HG02885 (cell line): ENCODE data around the gene SLC16A8.
"Not testable (repeated sequence)": the region's sequence is repeated elsewhere in the genome, so short reads cannot be mapped to it uniquely, and the experiment has no call there.

Experiments used
- ATAC-seq: cut with Tn5 transposase; IDR thresholded peaks from one replicate; pipeline ENCODE4 v1.9.1; 2021; ENCODE audit warnings: mild to moderate bottlenecking; ENCODE audit not compliant: unreplicated experiment, poor library complexity

The SLC16A8 gene, protein sequence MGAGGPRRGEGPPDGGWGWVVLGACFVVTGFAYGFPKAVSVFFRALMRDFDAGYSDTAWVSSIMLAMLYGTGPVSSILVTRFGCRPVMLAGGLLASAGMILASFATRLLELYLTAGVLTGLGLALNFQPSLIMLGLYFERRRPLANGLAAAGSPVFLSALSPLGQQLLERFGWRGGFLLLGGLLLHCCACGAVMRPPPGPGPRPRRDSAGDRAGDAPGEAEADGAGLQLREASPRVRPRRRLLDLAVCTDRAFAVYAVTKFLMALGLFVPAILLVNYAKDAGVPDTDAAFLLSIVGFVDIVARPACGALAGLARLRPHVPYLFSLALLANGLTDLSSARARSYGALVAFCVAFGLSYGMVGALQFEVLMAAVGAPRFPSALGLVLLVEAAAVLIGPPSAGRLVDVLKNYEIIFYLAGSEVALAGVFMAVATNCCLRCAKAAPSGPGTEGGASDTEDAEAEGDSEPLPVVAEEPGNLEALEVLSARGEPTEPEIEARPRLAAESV

DNA sequence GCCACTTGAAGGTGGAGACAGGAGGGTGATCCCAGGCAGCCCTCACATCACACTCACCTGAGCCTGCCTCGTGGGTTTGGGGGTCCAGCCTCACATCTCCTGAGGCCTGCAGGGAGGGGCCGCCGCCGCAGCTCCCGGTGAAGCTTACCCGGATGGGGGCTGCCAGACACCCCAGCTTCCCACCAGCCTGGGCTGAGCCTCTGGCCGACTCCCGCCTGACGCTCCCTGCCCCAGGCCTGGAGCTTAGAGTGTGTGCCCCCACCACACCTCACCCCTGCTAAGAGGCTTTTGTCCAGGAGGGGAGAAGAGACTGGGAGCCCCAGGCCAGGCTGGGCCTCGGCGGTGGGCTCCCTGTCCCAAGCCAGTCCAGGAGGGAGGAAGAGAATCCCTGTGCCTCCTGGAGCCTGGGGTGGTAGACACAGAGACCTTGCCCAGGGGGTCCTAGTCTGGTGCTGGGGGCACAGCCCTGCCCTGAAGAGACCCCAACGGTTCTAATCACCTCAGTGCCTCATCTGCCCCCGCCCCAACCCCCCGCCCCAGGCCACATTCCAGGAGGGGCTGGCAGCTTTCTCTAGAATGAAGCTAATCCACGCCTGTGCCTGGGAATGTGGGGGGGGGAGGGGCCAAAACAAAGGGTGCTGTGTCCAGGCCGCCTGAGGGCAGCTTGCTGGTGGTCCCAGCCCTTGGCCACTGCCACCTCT is at the start of gene SLC16A8:
SLC16A8 (minus strand) TSS at position 254 of the 701 bp plus-strand sequence. CDS start 1,311 bp downstream, outside the sequence.
- ATAC-seq, result no peak

- ATAC-seq, result no peak
Observed at GRCh38 chr22:38133331-38133730, 49.3 kb upstream of the SLC16A8 start.

- ATAC-seq, result no peak
Observed at GRCh38 chr22:38132794-38133193, 48.8 kb upstream of the SLC16A8 start.

DNA sequence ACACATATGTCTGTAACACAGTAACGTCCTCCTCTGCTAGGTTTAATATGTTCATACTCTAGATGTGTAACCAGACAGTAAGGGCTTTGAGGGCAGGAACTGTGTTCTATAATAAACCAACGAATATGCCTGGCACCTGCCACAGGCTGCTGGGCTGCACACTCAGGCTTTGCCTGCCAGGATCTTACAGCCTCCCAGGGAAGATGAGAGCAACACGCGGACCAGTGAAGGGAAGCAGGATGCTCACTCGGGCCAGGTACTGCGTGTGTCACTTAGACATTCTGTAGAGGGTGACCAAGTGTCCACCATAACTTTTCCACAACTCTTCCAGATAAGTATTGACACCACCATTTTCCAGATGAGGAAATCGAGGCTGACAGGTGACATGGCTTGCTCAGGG is 48.2 kb upstream of the SLC16A8 start:
- no peak for ATAC-seq

GRCh38 chr22:38131399-38131798 is 47.4 kb upstream of the SLC16A8 start:
- no peak for ATAC-seq

GRCh38 chr22:38129856-38130255 is 45.9 kb upstream of the SLC16A8 start:
- ATAC-seq, result no peak

DNA sequence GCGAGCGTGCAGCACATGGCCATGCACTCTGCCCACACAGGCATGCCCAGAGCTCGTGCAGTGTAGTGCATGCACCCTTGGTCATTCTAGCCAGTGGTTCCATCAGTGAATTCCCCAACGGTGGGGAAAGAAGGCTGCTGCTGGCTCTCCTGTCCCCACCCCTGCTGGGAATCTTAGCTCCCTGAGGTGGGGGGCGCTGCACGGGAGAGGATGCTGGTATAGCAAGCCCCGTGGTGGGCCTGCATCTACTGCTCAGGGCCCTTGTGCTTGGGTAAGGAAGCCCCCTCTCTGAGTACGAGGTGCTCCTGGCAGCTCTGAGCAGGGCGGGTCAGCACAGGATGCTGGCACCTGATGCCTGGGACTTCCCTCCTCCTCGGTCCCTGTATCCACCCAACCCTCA is 45.0 kb upstream of the SLC16A8 start:
- no peak for ATAC-seq

DNA sequence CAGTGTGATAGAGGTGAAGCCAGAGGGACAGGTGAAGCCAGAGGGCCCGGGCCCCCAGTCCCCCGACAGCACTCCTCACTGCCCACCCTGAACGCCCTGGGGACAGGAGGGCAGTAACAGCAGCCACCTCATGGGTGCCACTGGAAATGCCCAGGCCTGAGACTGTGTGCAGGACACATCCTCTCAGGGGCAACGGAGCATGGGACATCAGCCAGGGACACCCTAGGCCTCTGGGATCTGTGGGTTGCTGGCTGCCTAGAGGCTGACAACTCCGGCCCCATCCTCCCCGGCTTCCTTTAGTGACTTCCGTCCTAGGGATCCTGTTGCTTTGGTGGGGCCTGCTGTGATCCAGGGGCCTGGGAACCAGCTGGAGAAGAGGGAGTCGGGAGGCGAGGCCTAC is 43.9 kb upstream of the SLC16A8 start:
- ATAC-seq, result no peak

- no peak for ATAC-seq
Observed at GRCh38 chr22:38126928-38127668, 43.1 kb upstream of the SLC16A8 start.

- no peak for ATAC-seq
Observed at GRCh38 chr22:38125751-38126201, 41.8 kb upstream of the SLC16A8 start.

DNA sequence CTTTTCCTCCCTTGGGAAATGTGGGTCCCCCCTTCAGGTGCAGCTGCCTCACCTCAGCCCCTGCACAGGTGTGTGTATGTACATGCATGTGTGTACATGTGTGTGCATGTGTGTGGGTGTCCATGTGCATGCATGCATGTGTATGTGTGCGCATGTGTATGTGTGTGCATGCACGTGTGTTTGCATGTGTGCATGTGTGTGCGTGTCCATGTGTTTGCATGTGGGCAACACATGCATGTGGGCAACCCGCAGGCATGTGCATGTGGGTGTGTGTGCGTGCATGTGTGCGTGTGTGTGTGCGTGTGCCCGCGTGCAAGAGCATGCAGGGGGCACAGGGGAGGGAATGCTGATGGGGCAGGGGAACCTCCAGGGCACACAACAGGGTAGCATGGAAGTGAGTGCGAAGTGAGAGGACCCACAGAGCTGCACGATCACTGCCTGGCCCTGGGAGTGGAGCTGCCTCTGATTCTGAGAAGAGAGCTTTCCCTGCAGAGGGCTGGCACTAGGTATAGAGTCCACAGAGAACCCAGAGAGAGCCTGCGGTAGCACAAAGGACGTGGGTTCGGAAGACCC is 41.1 kb upstream of the SLC16A8 start:
- ATAC-seq, result no peak

- no peak for ATAC-seq
Observed at GRCh38 chr22:38124236-38124974, 40.4 kb upstream of the SLC16A8 start.

- ATAC-seq, result no peak
Observed at GRCh38 chr22:38122616-38123015, 38.6 kb upstream of the SLC16A8 start.

- ATAC-seq, result no peak
Observed at GRCh38 chr22:38120359-38121110, 36.6 kb upstream of the SLC16A8 start.

DNA sequence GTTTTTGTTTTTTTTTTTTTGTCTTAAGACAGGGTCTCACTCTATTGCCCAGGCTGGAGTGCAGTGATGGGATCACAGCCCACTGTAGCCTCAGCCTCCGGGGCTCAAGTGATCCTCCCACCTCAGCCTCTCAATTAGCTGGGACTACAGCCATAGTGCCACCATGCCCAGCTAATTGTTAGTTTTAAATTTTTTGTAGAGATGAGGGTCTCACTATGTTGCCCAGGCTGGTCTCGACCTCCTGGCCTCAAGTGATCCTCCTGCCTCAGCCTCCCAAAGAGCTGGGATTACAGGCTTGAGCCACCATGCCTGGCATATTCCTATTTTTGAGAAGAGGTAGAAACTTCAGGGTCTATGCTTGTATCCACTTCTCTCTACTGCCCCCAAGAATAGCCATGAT is 34.8 kb upstream of the SLC16A8 start:
- ATAC-seq, result not testable (repeated sequence)

DNA sequence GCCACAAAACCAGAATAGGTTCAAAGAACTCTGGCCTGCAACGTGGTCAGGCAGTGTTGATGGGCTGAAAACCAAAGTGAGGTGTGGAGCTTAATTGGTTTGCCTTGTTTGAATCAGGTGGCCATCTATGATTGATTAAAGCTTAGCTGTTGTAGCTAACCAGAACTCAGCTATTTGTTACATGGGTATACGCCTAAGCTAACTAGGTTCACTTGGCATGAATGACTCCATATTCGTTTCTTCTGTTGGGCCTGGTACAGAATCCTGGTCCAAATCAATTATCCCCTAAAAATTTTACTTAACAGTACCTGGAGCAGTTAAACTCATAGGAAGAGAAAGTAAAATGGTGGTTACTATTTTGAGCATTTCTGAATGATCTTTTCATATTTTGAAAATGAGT is 34.2 kb upstream of the SLC16A8 start:
- ATAC-seq, result no peak

DNA sequence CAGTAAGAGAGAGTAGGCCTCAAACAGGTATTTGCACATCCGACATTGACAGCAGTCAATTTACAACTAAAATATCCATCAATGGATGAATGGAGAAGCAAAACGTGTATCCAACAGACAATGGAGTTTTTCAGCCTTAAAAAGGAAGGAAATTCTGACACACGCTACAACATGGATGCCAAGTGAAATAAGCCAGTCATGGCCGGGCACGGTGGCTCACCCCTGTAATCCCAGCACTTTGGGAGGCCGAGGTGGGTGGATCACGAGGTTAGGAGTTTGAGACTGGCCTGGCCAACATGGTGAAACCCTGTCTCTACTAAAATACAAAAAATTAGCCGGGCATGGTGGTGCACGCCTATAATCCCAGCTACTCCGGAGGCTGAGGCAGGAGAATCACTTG is 33.6 kb upstream of the SLC16A8 start:
- not testable (repeated sequence) for ATAC-seq

GRCh38 chr22:38115423-38116205 is 31.6 kb upstream of the SLC16A8 start:
- no peak for ATAC-seq
